ENCODE data around the gene POLD1.
"Not testable (repeated sequence)": the region's sequence is repeated elsewhere in the genome, so short reads cannot be mapped to it uniquely, and the experiment has no call there.

The POLD1 gene

GRCh38 chr19:50390295-50390694, 6.1 kb downstream of the POLD1 start:
- DNase-seq (ENCODE audit: extremely low read depth in 1 of 2, low read depth in 1 of 2): not testable (repeated sequence)

DNA sequence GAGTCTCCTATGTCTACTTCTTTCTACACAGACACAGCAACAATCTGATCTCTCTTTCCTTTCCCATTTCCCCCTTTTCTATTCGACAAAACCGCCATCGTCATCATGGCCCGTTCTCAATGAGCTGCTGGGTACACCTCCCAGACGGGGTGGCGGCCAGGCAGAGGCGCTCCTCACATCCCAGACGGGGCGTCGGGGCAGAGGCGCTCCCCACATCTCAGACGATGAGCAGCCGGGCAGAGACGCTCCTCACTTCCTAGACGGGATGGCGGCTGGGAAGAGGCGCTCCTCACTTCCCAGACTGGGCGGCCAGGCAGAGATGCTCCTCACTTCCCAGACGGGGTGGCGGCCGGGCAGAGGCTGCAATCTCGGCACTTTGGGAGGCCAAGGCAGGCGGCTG, 6.8 kb downstream of the POLD1 start:
- DNase-seq (ENCODE audit: extremely low read depth in 1 of 2, low read depth in 1 of 2): not testable (repeated sequence)

- no peak for DNase-seq (ENCODE audit: extremely low read depth in 1 of 2, low read depth in 1 of 2)
These were observed 8.6 kb downstream of the POLD1 start for GRCh38 chr19:50392759-50393158.

GRCh38 chr19:50393589-50393988, 9.4 kb downstream of the POLD1 start:
- DNase-seq (ENCODE audit: extremely low read depth in 1 of 2, low read depth in 1 of 2): no peak

- DNase-seq (ENCODE audit: extremely low read depth in 1 of 2, low read depth in 1 of 2): no peak
These were observed 9.9 kb downstream of the POLD1 start for GRCh38 chr19:50394017-50394416.

DNA sequence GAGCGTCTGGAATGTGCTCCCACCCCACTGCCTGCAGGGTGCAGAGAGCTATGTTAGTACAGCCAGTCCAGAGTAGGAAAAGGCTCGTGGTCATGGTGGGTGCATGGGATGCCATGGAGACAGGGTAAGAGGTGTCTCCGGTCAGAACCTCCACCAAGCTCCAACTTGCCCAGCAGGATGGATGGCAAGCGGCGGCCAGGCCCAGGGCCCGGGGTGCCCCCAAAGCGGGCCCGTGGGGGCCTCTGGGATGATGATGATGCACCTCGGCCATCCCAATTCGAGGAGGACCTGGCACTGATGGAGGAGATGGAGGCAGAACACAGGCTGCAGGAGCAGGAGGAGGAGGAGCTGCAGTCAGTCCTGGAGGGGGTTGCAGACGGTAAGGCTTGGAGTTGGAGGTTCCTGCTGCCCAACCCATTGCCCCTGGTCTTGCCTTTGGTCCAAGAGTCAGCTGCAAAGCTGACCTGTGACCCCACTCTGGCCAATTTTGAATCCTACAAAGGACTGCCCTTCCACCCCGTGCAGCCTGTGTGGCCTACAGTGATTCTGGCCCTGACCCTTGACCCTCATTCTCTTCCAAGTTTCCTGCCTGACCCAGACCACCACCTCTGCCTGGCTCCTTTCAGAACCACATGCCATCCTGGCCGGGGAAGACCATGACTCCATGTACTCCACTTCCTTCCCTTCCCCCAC, 14.7 kb downstream of the POLD1 start:
- DNase-seq (ENCODE audit: extremely low read depth in 1 of 2, low read depth in 1 of 2): no peak

GRCh38 chr19:50399368-50399745, 15.2 kb downstream of the POLD1 start:
- no peak for DNase-seq (ENCODE audit: extremely low read depth in 1 of 2, low read depth in 1 of 2)

DNA sequence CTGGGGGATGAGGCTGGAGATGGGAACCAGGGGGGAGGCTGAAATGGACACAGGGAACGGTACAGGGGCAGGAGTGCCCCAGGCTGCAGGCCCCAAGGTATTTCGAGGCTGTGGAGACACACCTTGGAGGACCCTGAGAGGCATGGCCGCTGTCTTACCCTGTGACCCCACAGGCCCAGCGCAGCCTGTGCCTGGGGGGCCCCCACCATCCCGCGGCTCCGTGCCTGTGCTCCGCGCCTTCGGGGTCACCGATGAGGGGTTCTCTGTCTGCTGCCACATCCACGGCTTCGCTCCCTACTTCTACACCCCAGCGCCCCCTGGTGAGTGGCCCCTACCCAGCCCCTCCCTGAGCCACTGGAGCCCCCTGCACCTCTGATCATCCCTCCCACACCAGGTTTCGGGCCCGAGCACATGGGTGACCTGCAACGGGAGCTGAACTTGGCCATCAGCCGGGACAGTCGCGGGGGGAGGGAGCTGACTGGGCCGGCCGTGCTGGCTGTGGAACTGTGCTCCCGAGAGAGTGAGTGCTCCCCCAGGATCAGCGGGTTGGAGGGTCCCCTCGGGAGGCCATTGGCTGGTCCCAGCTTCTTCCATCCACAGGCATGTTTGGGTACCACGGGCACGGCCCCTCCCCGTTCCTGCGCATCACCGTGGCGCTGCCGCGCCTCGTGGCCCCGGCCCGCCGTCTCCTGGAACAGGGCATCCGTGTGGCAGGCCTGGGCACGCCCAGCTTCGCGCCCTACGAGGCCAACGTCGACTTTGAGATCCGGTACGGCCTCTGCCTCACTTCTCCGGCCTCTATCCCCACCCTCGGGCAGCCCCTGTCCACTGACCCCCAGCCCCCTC, 17.7 kb downstream of the POLD1 start:
- no peak for DNase-seq (ENCODE audit: extremely low read depth in 1 of 2, low read depth in 1 of 2)

DNA sequence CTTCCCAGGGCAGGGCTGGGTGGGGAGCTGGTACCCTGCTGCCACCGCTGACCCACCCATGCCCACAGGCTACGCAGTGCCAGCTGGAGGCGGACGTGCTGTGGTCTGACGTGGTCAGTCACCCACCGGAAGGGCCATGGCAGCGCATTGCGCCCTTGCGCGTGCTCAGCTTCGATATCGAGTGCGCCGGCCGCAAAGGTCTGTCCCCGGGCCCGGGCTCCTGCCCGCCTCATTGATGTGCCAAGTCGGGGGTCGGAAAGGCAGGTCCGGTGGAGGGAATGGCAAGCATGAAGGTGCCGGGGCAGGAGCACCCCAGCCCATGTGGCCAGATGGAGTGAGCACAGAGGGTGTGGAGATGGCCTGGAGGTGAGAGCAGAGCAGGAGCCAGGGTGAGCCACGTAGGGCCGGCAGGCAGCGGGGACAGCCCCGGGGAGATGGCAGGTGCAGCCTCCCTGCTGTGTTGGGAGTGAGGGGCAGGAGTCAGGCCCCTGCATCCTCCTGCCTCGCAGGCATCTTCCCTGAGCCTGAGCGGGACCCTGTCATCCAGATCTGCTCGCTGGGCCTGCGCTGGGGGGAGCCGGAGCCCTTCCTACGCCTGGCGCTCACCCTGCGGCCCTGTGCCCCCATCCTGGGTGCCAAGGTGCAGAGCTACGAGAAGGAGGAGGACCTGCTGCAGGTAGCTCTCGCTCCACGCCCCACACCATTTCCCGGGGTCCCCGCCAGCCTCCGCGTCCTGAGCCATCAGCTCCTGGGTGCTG, 18.6 kb downstream of the POLD1 start:
- DNase-seq (ENCODE audit: extremely low read depth in 1 of 2, low read depth in 1 of 2): no peak

DNA sequence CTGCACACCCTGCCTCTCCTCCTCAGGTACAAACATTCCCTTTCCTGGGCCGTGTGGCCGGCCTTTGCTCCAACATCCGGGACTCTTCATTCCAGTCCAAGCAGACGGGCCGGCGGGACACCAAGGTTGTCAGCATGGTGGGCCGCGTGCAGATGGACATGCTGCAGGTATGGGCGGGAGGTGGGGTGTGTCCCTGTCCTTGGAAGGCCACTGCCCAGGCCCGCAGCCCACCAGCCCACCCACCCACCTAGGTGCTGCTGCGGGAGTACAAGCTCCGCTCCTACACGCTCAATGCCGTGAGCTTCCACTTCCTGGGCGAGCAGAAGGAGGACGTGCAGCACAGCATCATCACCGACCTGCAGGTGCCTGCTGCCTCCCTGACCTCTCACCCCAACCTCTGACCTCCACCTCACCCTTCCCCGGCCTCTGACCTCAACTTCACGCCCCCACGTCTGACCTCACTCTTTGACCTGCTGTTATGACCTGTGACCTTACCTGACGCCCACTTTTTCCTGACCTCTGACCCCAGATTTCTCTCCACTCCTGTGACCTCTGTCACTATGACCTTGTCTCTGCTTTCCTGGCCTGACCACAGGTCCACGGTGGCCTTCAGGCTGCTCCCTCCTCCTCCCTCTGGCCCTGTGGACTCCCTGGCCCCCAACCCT, 22.1 kb downstream of the POLD1 start:
- no peak for DNase-seq (ENCODE audit: extremely low read depth in 1 of 2, low read depth in 1 of 2)

DNA sequence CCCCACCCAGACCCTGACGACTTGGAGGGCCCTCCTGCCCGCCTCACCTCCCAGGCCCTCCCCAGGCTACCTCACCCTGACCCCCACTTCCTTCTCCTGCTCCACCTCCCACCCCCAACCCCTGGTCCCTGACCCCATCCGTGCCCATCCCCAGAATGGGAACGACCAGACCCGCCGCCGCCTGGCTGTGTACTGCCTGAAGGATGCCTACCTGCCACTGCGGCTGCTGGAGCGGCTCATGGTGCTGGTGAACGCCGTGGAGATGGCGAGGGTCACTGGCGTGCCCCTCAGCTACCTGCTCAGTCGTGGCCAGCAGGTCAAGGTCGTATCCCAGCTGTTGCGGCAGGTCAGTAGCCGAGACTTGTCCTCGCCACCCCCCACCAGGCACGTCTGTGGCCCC, 22.7 kb downstream of the POLD1 start:
- no peak for DNase-seq (ENCODE audit: extremely low read depth in 1 of 2, low read depth in 1 of 2)

- DNase-seq (ENCODE audit: extremely low read depth in 1 of 2, low read depth in 1 of 2): no peak
These were observed 25.2 kb downstream of the POLD1 start for GRCh38 chr19:50409347-50409746.

DNA sequence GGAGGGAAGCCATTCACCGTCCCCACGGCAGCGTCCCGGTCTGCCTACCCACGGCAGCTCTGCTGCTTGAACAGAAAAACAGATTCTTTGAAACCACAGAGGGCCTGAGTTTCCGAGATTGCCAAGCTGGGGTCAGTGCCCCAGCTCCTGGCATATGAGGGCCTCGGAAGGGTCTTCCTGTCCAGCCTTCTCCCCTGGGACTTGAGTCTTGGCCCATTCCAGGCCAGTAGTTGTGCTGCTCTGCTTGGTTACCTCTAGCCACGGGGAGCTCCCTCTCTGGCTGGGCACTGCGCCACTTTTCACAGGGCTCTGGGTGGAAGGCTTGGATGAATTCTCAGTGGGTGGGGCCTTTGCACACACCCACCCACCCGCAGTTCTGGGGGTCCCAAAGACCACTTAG, 26.0 kb downstream of the POLD1 start:
- no peak for DNase-seq (ENCODE audit: extremely low read depth in 1 of 2, low read depth in 1 of 2)

- DNase-seq (ENCODE audit: extremely low read depth in 1 of 2, low read depth in 1 of 2): no peak
These were observed 28.3 kb downstream of the POLD1 start for GRCh38 chr19:50412419-50412818.

DNA sequence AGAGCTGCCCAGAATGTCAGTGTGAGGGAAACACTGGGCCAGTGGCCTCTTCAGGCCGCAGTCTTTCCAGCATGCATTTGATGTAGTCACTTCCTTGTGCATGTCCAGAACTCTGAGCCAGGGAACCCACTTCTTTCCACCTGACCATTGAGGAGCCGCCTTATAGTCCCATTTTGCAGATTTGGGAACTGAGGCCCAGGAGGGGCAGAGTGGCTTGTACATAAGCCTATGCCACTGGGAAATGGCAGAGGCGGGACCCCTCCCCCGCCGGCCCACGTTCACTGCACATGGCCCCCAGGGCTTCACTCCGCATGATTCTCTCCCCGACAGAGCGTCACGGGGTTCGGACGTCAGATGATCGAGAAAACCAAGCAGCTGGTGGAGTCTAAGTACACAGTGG, 28.9 kb downstream of the POLD1 start:
- DNase-seq (ENCODE audit: extremely low read depth in 1 of 2, low read depth in 1 of 2): no peak

GRCh38 chr19:50413531-50413930, 29.4 kb downstream of the POLD1 start:
- DNase-seq (ENCODE audit: extremely low read depth in 1 of 2, low read depth in 1 of 2): no peak

GRCh38 chr19:50414864-50415660, 30.9 kb downstream of the POLD1 start:
- peak; percentile 19 to 68 for DNase-seq (ENCODE audit: extremely low read depth in 1 of 2, low read depth in 1 of 2)

DNA sequence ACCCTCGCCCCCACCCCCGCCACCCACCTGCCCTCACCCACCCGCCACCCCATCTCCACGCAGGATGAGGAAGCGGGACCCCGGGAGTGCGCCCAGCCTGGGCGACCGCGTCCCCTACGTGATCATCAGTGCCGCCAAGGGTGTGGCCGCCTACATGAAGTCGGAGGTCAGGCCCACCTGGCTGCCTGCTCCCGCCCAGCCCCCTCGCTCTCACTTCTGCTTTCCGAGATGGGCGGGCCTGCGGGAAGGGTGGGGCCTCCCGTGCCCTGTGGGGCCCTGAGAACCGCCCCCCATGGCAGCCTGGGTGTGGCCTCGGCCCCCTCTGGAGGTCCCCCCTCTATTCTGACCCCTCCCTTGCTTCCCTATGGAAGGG, 31.5 kb downstream of the POLD1 start:
- DNase-seq (ENCODE audit: extremely low read depth in 1 of 2, low read depth in 1 of 2): no peak

- no peak for DNase-seq (ENCODE audit: extremely low read depth in 1 of 2, low read depth in 1 of 2)
These were observed 32.2 kb downstream of the POLD1 start for GRCh38 chr19:50416034-50416977.

Data from activated CD8-positive, alpha-beta memory T cell treated with anti-CD3 and anti-CD28 coated beads for 1 hour (primary cell).